Measurements from ENCODE around the gene ACOXL.
"Not testable (repeated sequence)": the region's sequence is repeated elsewhere in the genome, so short reads cannot be mapped to it uniquely, and the experiment has no call there.

ACOXL gene

GRCh38 chr2:110941226-110941625, 208.9 kb downstream of the ACOXL start:
- no peak for DNase-seq

- no peak for DNase-seq
Observed at GRCh38 chr2:110943070-110943634, 210.8 kb downstream of the ACOXL start.

- DNase-seq = peak; percentile 19
Observed at GRCh38 chr2:110946902-110947301, 214.5 kb downstream of the ACOXL start.

GRCh38 chr2:110948027-110948674, 215.8 kb downstream of the ACOXL start:
- no peak for DNase-seq

GRCh38 chr2:110950281-110950680, 217.9 kb downstream of the ACOXL start:
- DNase-seq = no peak

GRCh38 chr2:110955045-110955444, 222.7 kb downstream of the ACOXL start:
- no peak for DNase-seq

GRCh38 chr2:110955556-110955955, 223.2 kb downstream of the ACOXL start:
- no peak for DNase-seq

- DNase-seq = no peak
Observed at GRCh38 chr2:110957293-110957692, 224.9 kb downstream of the ACOXL start.

- no peak for DNase-seq
Observed at GRCh38 chr2:110958346-110959119, 226.2 kb downstream of the ACOXL start.

- no peak for DNase-seq
Observed at GRCh38 chr2:110959198-110959597, 226.8 kb downstream of the ACOXL start.

- DNase-seq = no peak
Observed at GRCh38 chr2:110960281-110960680, 227.9 kb downstream of the ACOXL start.

GRCh38 chr2:110960954-110961353, 228.6 kb downstream of the ACOXL start:
- DNase-seq = no peak

GRCh38 chr2:110961643-110962042, 229.3 kb downstream of the ACOXL start:
- not testable (repeated sequence) for DNase-seq

GRCh38 chr2:110969696-110970095, 237.3 kb downstream of the ACOXL start:
- DNase-seq = no peak

GRCh38 chr2:110970201-110970600, 237.8 kb downstream of the ACOXL start:
- DNase-seq = no peak

- DNase-seq = no peak
Observed at GRCh38 chr2:110971811-110972210, 239.4 kb downstream of the ACOXL start.

GRCh38 chr2:110973262-110973661, 240.9 kb downstream of the ACOXL start:
- DNase-seq = no peak

GRCh38 chr2:110977403-110977802, 245.0 kb downstream of the ACOXL start:
- DNase-seq = no peak

- DNase-seq = no peak
Observed at GRCh38 chr2:110978148-110978547, 245.8 kb downstream of the ACOXL start.

GRCh38 chr2:110978756-110979470, 246.5 kb downstream of the ACOXL start:
- DNase-seq = no peak

GRCh38 chr2:110979471-110980338, 247.3 kb downstream of the ACOXL start:
- DNase-seq = no peak

GRCh38 chr2:110980339-110981062, 248.1 kb downstream of the ACOXL start:
- no peak for DNase-seq

All from CD4-positive, alpha-beta T cell treated with Interferon gamma for 1 hour (primary cell).